GM21423 (cell line): ENCODE results near the gene MANEAL.
"Not testable (repeated sequence)": the region's sequence is repeated elsewhere in the genome, so short reads cannot be mapped to it uniquely, and the experiment has no call there.

Source experiments
- ATAC-seq: cut with Tn5 transposase; IDR thresholded peaks from one replicate; pipeline ENCODE4 v1.9.1; 2021; ENCODE audit warnings: mild to moderate bottlenecking, moderate library complexity; ENCODE audit not compliant: unreplicated experiment

Gene MANEAL

GRCh38 chr1:37793773-37794371 is at the start of gene MANEAL:
Gene MANEAL (plus strand): TSS chr1:37793847. CDS start chr1:37794183, 336 bp downstream.
- no peak for ATAC-seq

GRCh38 chr1:37746806-37747205 is 46.8 kb upstream of the MANEAL start:
- ATAC-seq, result no peak

GRCh38 chr1:37748565-37748964 is 45.1 kb upstream of the MANEAL start:
- ATAC-seq, result no peak

DNA sequence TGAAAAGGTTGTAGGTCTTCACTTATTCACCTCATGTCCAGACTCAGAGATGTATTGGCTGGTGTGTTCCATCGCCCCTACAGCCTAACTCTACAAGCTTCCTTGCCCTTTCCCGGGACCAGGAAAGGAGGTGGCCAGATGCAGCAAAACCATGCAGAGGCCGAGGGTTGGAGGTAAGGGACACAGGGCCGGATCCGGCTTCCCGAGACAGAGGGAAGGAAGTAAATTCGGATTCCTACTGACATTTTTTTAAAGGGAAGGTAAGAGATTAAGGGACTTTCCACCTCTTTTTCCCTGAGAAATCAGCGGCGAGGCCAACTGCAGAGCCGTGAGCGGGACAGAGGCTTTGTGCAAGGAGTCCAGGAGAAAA is 41.4 kb upstream of the MANEAL start:
- ATAC-seq, result no peak

GRCh38 chr1:37752583-37753471 is 40.8 kb upstream of the MANEAL start:
- no peak for ATAC-seq

DNA sequence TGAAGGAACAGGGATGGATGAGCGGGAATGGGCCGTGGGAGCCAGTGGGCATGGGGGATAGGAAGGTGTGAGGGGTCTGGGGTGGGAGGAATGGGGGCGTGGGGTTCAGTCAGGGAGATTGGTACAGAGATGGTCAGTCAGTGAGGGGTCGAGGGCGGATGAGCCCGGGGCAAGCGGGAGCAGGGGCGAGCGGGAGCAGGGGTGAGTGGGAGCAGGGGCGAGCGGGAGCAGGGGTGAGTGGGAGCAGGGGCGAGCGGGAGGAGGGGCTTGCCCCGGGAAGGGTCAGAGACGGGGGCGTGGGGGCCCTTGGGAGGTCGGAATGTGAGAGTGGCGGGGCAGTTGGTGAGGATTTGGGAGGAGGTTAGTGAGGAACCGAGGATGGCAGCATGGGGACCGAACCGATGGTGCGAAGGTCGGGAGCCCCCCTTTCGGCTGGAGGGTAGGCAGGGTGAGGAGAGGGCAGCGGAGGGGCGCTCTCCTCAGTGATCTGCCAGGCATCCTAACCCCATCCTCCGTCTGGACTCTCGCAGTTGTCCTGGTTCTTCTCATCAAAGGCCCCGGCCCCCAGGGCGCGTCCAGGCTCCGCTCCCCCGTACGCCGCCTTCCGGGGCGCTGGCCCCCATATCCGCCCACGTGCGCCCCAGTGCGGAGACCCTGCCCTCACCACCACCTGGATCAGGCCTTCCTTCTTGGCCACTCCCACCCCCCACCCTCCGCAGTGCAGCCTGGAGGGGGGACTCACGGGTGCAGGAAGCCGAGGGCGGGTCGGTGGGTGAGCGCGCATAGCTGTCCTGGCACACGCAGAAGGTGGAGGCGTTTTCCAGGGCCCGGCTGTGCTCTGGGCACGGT is 40.0 kb upstream of the MANEAL start:
- no peak for ATAC-seq

GRCh38 chr1:37755290-37755689 is 38.4 kb upstream of the MANEAL start:
- no peak for ATAC-seq

- ATAC-seq, result no peak
These were observed 37.6 kb upstream of the MANEAL start for GRCh38 chr1:37755951-37756560.

DNA sequence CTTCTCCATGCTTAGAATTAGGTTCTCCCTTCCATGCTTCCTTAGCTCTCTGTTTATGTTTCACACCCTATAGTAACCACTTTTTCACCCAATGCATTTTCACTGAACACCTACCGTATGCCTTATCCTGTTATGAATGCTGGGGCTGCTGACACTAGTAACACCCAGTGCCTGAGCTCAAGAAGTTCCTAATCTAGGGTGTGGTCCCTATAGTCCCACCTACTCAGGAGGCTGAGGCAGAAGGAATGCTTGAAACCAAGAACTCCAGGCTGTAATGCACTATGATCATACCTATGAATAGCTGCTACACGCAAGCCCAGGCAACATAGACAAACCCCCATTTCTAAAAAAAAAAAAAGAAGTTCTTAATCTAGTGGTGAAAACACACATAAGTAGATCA is 34.2 kb upstream of the MANEAL start:
- ATAC-seq, result no peak

DNA sequence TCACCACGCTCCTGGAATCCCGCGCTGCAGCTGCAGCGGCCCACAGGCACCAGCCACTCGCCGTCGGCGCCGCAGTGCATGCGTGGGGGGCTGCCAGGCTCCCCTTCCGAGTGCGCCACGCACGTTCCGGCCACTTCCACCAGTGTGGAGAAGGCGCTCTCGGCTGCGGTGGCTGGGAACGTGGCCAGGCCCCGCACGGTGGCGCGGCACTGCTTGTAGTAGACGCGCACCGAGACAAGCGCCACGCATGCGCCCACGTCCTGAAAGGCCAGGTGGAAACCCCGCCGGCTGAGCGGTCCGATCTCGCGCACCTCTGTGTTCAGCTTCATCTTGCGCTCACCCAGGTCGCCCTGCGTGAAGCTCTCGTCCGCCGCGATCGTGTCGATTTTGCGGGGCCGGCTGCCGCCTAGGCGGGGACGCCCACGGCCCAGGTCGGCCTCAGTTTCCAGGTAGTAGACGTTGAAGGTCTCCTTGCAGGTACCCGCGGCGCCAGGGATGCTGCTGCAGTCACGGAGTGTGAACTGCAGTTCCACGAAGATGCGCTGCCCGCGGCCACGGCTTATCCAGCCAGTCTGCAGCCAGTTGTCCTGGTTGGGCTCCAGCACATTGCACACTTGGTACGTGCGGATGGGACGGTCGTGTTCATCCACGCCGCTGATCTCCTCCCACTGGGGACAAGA is 32.1 kb upstream of the MANEAL start:
- ATAC-seq, result no peak

DNA sequence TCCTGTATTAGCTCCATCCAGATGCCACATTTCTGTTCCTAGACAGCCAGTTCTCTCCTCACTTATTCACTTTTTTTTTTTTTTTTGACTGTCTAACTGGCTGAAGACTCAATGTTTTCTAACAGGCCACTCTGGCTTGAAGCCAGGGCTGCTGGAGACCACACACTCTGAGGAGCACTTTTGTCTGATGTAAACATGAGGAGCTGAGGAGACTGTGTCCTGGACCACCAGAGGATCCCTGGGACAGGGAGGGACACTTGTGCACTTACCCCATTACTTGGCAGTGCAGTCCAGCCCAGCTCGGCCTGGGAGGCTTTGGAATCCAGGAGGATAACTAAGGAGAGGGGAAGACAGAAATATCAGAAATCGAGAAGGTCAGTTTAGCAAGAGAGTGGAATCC is 31.1 kb upstream of the MANEAL start:
- no peak for ATAC-seq

GRCh38 chr1:37763791-37764413 is 29.7 kb upstream of the MANEAL start:
- no peak for ATAC-seq

DNA sequence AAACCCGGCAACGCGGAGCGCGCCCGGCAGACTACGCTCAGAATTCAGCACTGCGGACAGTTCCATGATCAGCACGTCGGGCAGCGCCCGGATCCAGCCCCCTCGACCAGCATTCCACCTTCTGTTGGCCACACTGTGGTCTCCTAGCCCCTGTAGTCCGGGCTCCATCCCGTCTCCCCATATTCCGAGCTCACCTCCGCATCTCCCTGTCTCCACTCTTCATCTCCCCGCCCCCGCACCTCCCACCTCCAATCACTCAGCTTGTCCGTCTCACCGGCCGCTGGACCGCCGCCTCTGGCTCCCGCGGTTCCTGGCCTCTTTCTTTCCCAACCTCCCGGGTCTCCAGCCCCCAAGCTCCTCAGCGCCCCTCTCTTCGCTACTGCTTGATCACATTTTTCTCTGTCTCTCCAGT is 29.2 kb upstream of the MANEAL start:
- no peak for ATAC-seq

- ATAC-seq, result no peak
These were observed 28.7 kb upstream of the MANEAL start, which contains the start of gene EPHA10 for GRCh38 chr1:37764888-37765441. Gene EPHA10 (minus strand): TSS chr1:37765120. CDS start chr1:37765066, 54 bp downstream.

DNA sequence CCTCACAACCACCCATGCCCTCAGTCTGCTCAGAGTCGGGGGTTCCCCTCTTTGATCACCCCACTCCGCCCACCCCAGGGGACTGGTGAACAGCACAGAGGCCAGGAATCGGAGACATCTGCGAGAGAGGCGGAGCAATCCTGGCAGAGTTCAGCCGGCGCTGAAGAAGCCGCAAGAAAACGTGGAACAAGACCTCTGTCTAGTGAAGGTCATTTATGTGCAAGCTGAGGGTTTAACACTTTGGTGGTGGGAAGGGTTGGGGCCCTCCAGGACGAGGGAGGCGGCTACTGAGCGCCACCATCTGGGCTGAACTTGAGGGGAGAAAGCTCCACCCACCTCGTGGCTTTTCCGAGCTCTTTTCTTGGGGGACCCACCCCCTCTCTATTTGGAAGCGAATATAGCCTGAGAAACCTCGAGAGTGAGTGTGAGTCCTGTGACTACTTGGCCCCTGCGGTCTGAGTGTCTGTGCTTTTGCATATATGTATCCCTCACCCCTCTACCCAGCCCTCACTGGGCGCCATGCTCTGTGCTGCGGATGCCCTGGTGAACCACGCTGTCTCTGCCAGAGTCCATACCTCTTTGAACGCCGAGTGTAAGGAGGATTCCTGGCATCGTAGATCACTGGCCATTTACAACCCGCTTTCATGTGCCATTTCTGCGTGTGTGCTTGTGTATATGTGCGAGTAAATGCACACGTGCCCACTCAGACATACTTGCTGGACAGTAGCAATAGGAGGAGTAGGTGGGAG is 27.6 kb upstream of the MANEAL start:
- ATAC-seq, result no peak

DNA sequence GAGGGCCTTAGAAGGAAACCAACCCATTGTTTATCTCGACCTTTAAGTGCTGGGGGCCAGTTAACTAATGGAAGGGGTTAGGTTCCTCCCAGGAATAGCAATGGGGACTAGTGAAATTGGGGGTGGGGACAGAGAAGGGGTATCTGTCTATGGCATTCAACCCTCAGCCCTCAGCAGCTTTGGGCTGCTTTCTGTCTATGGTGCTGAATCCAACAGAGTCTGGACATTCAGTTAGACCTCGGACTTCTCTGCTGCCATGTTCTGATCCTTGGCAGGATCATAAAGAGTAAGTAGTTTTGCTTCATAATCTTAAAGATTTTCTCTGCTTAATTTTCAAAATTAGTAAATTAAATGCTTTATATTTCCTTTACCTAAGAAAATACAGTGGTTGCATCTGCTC is 26.2 kb upstream of the MANEAL start:
- ATAC-seq, result no peak

GRCh38 chr1:37771440-37771839 is 22.2 kb upstream of the MANEAL start:
- ATAC-seq, result not testable (repeated sequence)

DNA sequence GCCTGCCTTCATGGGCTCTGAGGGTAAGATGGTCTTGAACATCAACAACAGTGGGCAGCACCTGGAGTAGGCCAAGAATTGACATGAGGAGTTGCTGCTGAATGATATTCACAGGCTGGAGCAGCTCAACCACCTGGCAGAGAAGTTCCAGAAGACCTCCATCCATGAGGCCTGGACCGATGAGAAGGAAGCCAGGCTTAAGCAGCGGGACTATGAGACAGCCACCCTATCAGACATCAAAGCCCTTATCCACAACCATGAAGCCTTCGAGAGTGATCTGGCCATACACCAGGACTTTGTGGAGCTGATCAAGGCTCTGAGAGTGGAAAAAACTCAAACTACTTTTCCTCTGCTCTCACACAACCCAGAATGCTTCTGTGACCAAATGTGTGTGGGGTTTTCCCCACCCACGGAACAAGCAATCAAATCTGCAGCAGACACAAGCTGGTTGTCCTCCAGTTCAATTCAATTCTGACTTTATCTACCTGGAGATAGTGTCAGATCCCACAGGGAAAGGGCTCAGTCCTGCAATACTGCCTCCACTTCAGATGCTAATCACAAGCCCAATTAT is 16.6 kb upstream of the MANEAL start:
- no peak for ATAC-seq

GRCh38 chr1:37778654-37779053 is 15.0 kb upstream of the MANEAL start:
- no peak for ATAC-seq
